Activated gamma-delta T cell (primary cell): Measurements from ENCODE around the gene GRK5.

ENCODE experiments used
- DNase-seq: peaks from one replicate; lab custom pipeline; 2025; lab: John Stamatoyannopoulos, UW

GRK5 gene

GRCh38 chr10:119297207-119297968 lies 90.0 kb downstream of the GRK5 start:
- no peak for DNase-seq

- no peak for DNase-seq
These were observed 91.4 kb downstream of the GRK5 start for GRCh38 chr10:119298810-119299209.

- DNase-seq, result no peak
These were observed 92.2 kb downstream of the GRK5 start for GRCh38 chr10:119299531-119299930.

- no peak for DNase-seq
These were observed 94.0 kb downstream of the GRK5 start for GRCh38 chr10:119301397-119301796.

GRCh38 chr10:119302172-119302571 lies 94.8 kb downstream of the GRK5 start:
- no peak for DNase-seq

GRCh38 chr10:119302591-119303253 lies 95.4 kb downstream of the GRK5 start:
- no peak for DNase-seq

- DNase-seq, result no peak
These were observed 96.5 kb downstream of the GRK5 start for GRCh38 chr10:119303886-119304285.

GRCh38 chr10:119304541-119304940 lies 97.2 kb downstream of the GRK5 start:
- no peak for DNase-seq

GRCh38 chr10:119305860-119306513 lies 98.6 kb downstream of the GRK5 start:
- DNase-seq, result peak; percentile 39

- peak; percentile 50 for DNase-seq
These were observed 99.2 kb downstream of the GRK5 start for GRCh38 chr10:119306514-119306951.

- no peak for DNase-seq
These were observed 99.6 kb downstream of the GRK5 start for GRCh38 chr10:119306986-119307392.

- no peak for DNase-seq
These were observed 100.7 kb downstream of the GRK5 start for GRCh38 chr10:119308089-119308488.

- no peak for DNase-seq
These were observed 101.4 kb downstream of the GRK5 start for GRCh38 chr10:119308551-119309422.

- DNase-seq, result no peak
These were observed 102.0 kb downstream of the GRK5 start for GRCh38 chr10:119309423-119309770.

- DNase-seq, result no peak
These were observed 103.4 kb downstream of the GRK5 start for GRCh38 chr10:119310806-119311205.

GRCh38 chr10:119312241-119312640 lies 104.9 kb downstream of the GRK5 start:
- no peak for DNase-seq

- no peak for DNase-seq
These were observed 105.7 kb downstream of the GRK5 start for GRCh38 chr10:119313024-119313423.

GRCh38 chr10:119313644-119314043 lies 106.3 kb downstream of the GRK5 start:
- peak; percentile 50 for DNase-seq

GRCh38 chr10:119314061-119314460 lies 106.7 kb downstream of the GRK5 start:
- no peak for DNase-seq

- DNase-seq, result no peak
These were observed 107.1 kb downstream of the GRK5 start for GRCh38 chr10:119314486-119314885.

GRCh38 chr10:119315128-119316001 lies 108.0 kb downstream of the GRK5 start:
- DNase-seq, result no peak
